22Rv1 (cell line): ENCODE results near the gene ADAMTS1.

Source experiments
- H3K27ac ChIP-seq: fragments of 450-650 bp; 2 replicates; pipeline ENCODE4 v1.5.1; 2017
- ZFX ChIP-seq: fragments of 450-650 bp; IDR thresholded peaks from 2 replicates; pipeline ENCODE4 v1.6.1; 2017; ENCODE audit warnings: antibody characterized with exemption, borderline replicate concordance
- TF ChIP-seq, protein P1 (sequence below): fragments of 450-650 bp; IDR thresholded peaks from 2 replicates; pipeline ENCODE4 v1.5.1; 2017; ENCODE audit warnings: mild to moderate bottlenecking

The ADAMTS1 gene

DNA sequence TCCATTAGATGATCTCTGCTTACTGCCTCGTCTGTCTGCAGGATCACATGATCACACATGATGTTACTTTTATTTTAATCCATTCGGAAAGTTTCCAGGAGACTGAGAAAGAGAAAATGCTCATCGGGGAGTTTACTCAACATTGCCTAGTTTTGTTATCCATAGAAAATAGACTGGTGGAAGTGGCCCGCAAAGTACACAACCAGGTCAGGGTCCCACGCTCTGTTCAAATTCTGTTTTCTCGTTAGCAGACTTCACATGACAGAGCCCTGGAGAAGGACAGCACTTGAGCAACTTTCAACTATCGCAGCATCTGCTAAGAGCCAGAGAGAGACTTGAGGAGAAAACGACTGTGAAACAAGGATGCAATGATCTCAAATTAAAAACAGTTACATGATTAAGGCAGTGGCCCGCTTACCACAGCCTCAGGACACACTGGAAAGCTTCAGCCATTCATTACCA lies 44.2 kb downstream of the ADAMTS1 start:
- TF ChIP-seq, protein P1, sequence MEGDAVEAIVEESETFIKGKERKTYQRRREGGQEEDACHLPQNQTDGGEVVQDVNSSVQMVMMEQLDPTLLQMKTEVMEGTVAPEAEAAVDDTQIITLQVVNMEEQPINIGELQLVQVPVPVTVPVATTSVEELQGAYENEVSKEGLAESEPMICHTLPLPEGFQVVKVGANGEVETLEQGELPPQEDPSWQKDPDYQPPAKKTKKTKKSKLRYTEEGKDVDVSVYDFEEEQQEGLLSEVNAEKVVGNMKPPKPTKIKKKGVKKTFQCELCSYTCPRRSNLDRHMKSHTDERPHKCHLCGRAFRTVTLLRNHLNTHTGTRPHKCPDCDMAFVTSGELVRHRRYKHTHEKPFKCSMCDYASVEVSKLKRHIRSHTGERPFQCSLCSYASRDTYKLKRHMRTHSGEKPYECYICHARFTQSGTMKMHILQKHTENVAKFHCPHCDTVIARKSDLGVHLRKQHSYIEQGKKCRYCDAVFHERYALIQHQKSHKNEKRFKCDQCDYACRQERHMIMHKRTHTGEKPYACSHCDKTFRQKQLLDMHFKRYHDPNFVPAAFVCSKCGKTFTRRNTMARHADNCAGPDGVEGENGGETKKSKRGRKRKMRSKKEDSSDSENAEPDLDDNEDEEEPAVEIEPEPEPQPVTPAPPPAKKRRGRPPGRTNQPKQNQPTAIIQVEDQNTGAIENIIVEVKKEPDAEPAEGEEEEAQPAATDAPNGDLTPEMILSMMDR: no peak
- TF ChIP-seq ZFX: no peak
- no peak overlapping the region for H3K27ac ChIP-seq

DNA sequence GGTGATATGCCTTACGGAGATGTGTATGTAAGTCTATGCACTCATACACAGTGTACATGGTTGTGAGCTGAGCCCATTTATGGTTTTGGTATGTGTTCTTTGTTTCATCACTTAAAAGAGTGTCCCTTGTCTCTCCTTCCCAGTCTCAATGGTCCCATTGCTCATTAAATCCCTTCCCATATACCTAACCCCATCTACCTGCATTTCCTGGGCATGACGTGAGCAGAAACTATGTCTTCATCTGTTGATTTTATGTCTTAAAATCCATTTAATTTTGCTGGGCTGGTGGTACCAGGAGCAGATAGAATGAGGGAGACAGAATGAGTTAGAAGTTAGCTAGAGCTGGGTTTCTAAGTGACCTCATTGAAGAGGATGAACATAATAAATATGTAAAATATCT lies 44.8 kb downstream of the ADAMTS1 start:
- H3K27ac ChIP-seq: no peak overlapping the region
- TF ChIP-seq ZFX: no peak
- TF ChIP-seq, protein P1: no peak

DNA sequence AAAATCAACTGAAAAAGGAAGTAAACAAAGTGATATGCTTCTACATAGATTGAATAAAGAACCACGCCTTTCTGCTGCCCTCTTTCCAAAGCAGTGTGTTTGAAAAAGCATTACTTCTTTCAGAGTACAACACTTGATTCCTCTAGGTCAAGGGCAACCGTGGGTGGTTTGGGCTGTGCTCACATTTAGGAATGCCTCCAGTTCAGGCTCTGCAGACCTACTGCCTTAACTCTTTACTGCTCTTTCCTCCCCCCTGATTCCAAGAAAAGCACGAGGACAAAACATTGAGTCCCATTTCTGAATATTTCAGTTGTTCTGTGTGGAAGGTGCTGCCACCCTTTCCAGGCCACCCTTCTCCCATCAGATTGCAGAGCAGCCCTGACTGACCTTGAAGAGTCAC lies 45.2 kb downstream of the ADAMTS1 start:
- H3K27ac ChIP-seq: peak overlapping the region; percentile 55; the same call in 1 of the 2 replicates
- TF ChIP-seq, protein P1: no peak
- TF ChIP-seq ZFX: no peak

DNA sequence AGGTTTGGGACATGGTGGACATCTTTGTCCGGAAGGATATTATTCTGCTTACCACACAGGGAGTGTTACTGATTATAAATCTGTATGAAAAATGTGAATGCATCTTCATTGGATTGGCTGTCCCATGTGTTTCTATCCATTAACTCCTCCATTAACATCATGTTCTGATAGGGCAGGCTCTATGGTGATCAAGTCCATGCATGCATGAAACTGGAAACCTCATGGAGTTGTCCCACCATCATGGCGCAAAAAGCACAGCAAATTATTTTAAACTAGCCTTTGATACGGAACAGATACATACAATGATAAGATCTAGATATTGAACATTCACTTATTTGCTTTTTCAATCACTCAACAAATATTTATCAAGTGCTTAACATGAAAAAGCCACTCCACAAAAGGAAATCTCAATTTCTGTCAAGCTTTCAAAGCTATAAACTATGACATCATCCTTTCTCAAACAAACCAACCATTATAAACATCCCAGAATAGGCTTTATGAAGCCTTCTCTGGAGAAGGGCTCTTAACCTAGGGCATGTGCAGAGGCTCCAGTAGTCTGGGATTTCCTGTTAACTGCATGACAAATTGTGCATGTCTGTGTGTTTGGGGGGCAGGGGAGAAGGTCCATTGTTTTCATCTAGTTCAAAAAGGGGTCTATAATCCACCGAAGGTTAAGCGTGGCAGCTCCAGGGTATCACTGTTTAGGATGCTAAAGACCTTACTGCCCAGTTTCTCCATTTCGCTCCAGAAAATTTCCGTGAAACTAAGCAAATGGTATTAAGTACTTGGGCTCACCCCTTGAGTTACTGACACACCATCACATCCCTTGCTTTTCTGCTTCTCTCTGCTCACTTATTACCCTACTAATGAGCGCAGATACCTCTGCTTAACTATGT lies 46.1 kb downstream of the ADAMTS1 start:
- peak overlapping the region; percentile 55 for H3K27ac ChIP-seq
- TF ChIP-seq, protein P1: no peak
- TF ChIP-seq ZFX: no peak

DNA sequence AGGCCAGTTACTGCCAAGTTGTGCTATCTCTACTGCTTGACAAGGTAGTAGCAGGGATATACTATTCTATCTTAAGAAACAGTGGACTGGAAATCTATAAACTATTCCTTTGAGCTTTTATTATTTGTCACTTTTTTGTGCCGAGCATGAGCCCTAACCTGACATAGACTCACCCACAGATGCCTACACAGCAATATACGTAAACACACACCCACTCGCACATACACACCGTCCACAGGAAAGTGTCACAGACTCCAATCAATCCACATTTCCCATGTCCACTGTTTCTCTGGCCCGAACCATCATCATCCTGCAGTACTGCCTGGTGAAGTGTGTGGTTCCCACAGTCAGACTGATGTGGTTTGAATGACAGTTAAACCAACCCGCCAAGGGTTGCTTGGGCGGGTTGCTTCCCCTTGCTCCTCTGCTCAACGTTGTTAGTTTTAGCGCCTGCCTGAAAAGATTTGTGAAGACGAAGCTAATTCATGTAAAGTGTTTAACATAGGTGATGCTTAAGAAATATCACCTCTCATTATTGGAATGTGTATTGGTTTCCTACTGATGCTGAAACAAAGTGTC lies 47.2 kb downstream of the ADAMTS1 start:
- TF ChIP-seq, protein P1: no peak
- TF ChIP-seq ZFX: no peak
- no peak overlapping the region for H3K27ac ChIP-seq

DNA sequence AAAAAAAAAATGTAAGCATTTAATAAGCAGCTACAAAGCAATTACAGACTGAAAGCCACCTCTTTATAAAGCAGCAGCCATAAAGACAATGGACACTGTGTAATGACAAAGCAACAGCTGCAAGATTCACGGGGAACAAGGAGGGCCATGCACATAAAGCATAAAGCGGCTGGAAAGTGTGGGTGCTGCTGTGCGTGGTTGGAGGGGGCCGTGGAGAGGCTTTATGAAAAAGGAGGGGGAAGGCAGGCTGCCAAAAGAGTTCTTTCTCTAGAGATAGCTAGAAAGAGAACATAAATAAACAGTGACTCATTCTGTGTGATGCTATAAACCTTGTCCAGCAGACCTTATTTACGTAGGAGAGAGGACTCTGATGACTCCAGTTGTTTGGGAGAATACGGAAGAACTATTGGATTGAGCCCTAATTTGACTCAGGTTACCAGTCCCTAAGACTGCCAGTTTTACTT lies 49.3 kb downstream of the ADAMTS1 start:
- H3K27ac ChIP-seq: no peak overlapping the region
- TF ChIP-seq ZFX: no peak
- TF ChIP-seq, protein P1: no peak

DNA sequence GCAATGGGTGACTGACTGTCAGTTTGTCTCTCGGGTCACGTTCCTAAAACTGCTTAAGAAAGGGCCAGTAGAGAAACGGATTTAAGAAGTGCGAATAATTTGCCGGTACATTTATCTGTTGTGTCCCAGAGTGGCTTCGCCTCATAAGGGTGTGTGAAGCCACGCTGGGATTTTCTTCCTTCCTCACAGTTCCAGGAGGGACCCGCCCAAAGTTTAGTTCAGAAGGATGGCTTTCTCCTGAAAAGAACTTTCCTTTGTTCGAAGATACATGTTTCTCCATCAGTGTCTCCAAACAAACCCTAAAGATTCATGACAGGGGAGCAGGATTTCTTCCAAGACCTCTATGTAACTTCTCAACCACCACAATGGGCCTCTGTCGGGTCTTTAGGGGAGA lies 49.8 kb downstream of the ADAMTS1 start:
- TF ChIP-seq, protein P1: no peak
- no peak for TF ChIP-seq ZFX
- no peak overlapping the region for H3K27ac ChIP-seq
